HepG2 (cell line): ENCODE measurements around the gene CNIH3.

ENCODE experiments used
- CBX1 ChIP-seq: IDR thresholded peaks from one replicate; pipeline ENCODE4 v1.6.1; 2016; ENCODE audit warnings: antibody characterized with exemption, low read depth
- MTF1 ChIP-seq: sonication (generic); formaldehyde crosslinking; IDR thresholded peaks from 2 replicates; pipeline ENCODE4 v1.5.0; 2020; ENCODE audit warnings: missing genetic modification reagents
- MYC ChIP-seq: sonication (generic); formaldehyde crosslinking; IDR thresholded peaks from 2 replicates; pipeline ENCODE4 v1.9.0; 2021; ENCODE audit warnings: missing genetic modification reagents, borderline replicate concordance
- POLR2AphosphoS2 ChIP-seq: IDR thresholded peaks from 2 replicates; pipeline ENCODE4 v1.6.1; 2011; ENCODE audit warnings: low read depth, low read length, improper control_type of control experiment
- ZC3H4 ChIP-seq: sonication (generic); formaldehyde crosslinking; IDR thresholded peaks from 2 replicates; pipeline ENCODE4 v1.4.0; 2020; ENCODE audit warnings: missing genetic modification reagents, borderline replicate concordance
- TF ChIP-seq, protein P1 (sequence below): sonication (generic); formaldehyde crosslinking; IDR thresholded peaks from 2 replicates; pipeline ENCODE4 v1.5.0; 2020; ENCODE audit warnings: mild to moderate bottlenecking, missing genetic modification reagents
- TF ChIP-seq, protein P2 (sequence below): sonication (generic); formaldehyde crosslinking; IDR thresholded peaks from 2 replicates; pipeline ENCODE4 v1.4.0; 2020; ENCODE audit warnings: missing genetic modification reagents

DNA sequence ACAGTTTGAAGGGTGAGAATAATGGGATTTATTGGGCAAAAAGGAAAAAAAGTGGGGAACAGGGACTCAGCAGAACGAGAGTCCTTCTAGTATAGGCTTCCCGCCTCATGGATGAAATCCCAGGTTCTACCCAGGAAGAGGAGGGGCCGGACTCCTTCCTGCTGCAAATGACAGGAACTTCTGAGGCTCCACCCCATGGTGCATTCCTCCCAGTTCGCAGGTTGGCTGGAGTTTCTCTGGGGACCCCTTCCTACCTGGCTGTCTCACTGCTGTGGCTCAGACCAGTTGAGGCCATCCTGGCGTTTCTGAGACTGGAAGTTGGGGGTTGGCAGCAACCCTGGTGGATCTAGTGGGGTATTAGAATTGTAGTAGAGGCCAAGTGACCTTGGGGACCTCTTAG lies 27.5 kb downstream of the CNIH3 start:
- TF ChIP-seq MTF1 (no peak), MYC (CRISPR knock-in tag) (no peak), POLR2AphosphoS2 (no peak), CBX1 (no peak), ZC3H4 (CRISPR knock-in tag) (no peak)
- TF ChIP-seq, protein P1, sequence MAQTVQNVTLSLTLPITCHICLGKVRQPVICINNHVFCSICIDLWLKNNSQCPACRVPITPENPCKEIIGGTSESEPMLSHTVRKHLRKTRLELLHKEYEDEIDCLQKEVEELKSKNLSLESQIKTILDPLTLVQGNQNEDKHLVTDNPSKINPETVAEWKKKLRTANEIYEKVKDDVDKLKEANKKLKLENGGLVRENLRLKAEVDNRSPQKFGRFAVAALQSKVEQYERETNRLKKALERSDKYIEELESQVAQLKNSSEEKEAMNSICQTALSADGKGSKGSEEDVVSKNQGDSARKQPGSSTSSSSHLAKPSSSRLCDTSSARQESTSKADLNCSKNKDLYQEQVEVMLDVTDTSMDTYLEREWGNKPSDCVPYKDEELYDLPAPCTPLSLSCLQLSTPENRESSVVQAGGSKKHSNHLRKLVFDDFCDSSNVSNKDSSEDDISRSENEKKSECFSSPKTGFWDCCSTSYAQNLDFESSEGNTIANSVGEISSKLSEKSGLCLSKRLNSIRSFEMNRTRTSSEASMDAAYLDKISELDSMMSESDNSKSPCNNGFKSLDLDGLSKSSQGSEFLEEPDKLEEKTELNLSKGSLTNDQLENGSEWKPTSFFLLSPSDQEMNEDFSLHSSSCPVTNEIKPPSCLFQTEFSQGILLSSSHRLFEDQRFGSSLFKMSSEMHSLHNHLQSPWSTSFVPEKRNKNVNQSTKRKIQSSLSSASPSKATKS (CRISPR knock-in tag), result no peak
- TF ChIP-seq, protein P2, sequence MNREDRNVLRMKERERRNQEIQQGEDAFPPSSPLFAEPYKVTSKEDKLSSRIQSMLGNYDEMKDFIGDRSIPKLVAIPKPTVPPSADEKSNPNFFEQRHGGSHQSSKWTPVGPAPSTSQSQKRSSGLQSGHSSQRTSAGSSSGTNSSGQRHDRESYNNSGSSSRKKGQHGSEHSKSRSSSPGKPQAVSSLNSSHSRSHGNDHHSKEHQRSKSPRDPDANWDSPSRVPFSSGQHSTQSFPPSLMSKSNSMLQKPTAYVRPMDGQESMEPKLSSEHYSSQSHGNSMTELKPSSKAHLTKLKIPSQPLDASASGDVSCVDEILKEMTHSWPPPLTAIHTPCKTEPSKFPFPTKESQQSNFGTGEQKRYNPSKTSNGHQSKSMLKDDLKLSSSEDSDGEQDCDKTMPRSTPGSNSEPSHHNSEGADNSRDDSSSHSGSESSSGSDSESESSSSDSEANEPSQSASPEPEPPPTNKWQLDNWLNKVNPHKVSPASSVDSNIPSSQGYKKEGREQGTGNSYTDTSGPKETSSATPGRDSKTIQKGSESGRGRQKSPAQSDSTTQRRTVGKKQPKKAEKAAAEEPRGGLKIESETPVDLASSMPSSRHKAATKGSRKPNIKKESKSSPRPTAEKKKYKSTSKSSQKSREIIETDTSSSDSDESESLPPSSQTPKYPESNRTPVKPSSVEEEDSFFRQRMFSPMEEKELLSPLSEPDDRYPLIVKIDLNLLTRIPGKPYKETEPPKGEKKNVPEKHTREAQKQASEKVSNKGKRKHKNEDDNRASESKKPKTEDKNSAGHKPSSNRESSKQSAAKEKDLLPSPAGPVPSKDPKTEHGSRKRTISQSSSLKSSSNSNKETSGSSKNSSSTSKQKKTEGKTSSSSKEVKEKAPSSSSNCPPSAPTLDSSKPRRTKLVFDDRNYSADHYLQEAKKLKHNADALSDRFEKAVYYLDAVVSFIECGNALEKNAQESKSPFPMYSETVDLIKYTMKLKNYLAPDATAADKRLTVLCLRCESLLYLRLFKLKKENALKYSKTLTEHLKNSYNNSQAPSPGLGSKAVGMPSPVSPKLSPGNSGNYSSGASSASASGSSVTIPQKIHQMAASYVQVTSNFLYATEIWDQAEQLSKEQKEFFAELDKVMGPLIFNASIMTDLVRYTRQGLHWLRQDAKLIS, result no peak
